ENCODE results near the gene LRRC3.

DNA sequence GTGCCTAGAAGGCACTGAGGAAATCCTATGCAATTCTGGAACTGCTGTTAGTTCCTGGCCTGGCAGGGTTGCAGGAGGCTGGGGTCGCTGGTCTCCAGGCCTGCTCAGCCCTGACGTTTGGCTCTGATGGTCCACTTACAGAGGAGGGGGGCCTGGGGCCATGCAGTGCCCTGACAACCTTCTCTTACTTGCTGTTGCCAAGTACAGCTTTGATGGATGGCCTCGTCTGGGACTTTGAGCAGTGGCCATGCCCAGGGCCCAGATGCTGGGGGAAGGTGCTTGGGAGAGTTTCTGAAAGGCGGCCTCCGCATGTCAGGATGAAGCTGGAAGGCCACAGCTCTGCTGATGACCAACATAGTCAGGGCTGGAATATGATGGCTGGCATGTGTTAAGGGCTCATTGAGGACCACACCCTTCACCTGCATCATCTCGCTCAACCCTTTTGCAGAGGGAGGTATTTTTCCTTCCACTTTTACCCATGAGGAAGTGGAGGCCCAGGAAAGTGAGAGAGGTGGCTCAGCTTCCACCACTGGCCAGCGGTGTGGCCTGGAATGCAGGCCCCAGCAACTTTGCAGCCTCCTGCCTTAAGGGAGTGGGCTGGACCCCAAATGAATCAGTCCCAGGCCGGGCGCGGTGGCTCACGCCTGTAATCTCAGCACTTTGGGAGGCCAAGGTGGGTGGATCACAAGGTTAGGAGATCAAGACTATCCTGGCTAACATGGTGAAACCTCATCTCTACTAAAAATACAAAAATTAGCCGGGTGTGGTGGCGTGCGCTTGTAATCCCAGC is 34.7 kb upstream of the LRRC3 start:
- TF ChIP-seq, protein P1, sequence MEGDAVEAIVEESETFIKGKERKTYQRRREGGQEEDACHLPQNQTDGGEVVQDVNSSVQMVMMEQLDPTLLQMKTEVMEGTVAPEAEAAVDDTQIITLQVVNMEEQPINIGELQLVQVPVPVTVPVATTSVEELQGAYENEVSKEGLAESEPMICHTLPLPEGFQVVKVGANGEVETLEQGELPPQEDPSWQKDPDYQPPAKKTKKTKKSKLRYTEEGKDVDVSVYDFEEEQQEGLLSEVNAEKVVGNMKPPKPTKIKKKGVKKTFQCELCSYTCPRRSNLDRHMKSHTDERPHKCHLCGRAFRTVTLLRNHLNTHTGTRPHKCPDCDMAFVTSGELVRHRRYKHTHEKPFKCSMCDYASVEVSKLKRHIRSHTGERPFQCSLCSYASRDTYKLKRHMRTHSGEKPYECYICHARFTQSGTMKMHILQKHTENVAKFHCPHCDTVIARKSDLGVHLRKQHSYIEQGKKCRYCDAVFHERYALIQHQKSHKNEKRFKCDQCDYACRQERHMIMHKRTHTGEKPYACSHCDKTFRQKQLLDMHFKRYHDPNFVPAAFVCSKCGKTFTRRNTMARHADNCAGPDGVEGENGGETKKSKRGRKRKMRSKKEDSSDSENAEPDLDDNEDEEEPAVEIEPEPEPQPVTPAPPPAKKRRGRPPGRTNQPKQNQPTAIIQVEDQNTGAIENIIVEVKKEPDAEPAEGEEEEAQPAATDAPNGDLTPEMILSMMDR (IDR thresholded peaks at IDR 0.05; ENCODE audit: extremely low read depth in 1 of 2, insufficient read depth in 1 of 2, low read depth in 1 of 2, low read length in 2 of 2) = no peak
- TF ChIP-seq POLR2AphosphoS5 (IDR thresholded peaks at IDR 0.05; ENCODE audit: insufficient read depth, low read depth, low read length) (no peak), POLR2A (IDR thresholded peaks at IDR 0.05; ENCODE audit: low read depth, low read length) (no peak), EZH2 (IDR thresholded peaks at IDR 0.05; ENCODE audit: borderline replicate concordance, low read depth, low read length, severe bottlenecking) (no peak)

All from endothelial cell of umbilical vein (primary cell).